ENCODE measurements around the gene CBR3.

CBR3 gene

GRCh38 chr21:36183144-36183795 is 48.4 kb downstream of the CBR3 start:
- peak; percentile 67 for DNase-seq (ENCODE audit: low read depth)

GRCh38 chr21:36184545-36184944 is 49.7 kb downstream of the CBR3 start:
- DNase-seq (ENCODE audit: low read depth), result no peak

- DNase-seq (ENCODE audit: low read depth), result no peak
These were observed 50.6 kb downstream of the CBR3 start for GRCh38 chr21:36185523-36185922.

- DNase-seq (ENCODE audit: low read depth), result no peak
These were observed 51.2 kb downstream of the CBR3 start for GRCh38 chr21:36186081-36186480.

- DNase-seq (ENCODE audit: low read depth), result no peak
These were observed 51.9 kb downstream of the CBR3 start for GRCh38 chr21:36186506-36187399.

- DNase-seq (ENCODE audit: low read depth), result no peak
These were observed 53.3 kb downstream of the CBR3 start for GRCh38 chr21:36188081-36188681.

- DNase-seq (ENCODE audit: low read depth), result no peak
These were observed 54.1 kb downstream of the CBR3 start for GRCh38 chr21:36188937-36189336.

GRCh38 chr21:36190736-36191135 is 55.9 kb downstream of the CBR3 start:
- no peak for DNase-seq (ENCODE audit: low read depth)

- no peak for DNase-seq (ENCODE audit: low read depth)
These were observed 58.3 kb downstream of the CBR3 start for GRCh38 chr21:36193200-36193599.

- no peak for DNase-seq (ENCODE audit: low read depth)
These were observed 59.1 kb downstream of the CBR3 start for GRCh38 chr21:36194024-36194423.

GRCh38 chr21:36195613-36196012 is 60.7 kb downstream of the CBR3 start:
- DNase-seq (ENCODE audit: low read depth), result no peak
